GM18502 (cell line): ENCODE data around the gene FAM3A.
"Not testable (repeated sequence)": the region's sequence is repeated elsewhere in the genome, so short reads cannot be mapped to it uniquely, and the experiment has no call there.

ENCODE experiments used
- ATAC-seq: cut with Tn5 transposase; IDR thresholded peaks from one replicate; pipeline ENCODE4 v1.9.1; 2021; ENCODE audit warnings: mild to moderate bottlenecking; ENCODE audit not compliant: unreplicated experiment, poor library complexity

Gene FAM3A

DNA sequence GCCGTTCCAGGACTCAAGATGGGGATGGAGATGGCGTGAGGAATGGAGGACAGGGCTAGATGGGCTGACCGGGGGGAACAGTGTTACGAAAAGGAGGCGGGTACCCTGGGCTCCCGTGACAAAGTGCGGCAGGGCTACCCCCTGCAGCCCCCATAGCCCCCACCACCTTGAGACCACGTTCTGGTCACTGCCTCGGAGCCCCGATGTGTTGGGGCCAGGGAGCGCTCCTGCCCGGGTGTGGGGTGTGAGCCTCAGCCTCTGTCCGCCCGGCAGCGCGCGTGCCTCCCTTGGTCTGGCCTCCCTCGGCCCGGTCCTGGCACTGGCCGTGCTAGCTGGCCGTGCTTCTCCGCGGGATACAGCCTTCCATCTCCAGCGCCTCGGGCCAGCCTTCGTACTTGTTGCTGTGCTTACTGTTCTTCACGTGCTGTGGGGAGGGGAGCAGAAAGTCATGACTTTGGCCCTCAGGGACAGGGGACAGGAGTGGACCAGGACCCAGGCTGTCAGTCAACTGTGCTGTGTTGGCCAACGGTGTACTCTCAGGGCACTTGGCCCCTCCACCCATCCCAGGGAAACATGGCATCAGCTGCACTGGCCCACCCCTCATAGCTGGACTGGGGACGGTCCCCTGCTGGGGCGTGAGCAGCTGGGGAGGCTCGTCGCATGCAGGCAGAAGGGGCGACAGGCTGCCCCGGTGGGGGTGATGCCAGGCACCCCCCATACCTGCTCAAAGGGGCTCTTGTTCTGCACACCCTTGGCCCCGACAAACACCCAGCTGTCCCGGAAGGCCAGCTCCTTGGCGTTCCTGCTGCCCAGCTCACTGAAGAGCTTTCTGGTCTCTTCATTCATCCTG, 9.3 kb downstream of the FAM3A start:
- ATAC-seq: no peak

DNA sequence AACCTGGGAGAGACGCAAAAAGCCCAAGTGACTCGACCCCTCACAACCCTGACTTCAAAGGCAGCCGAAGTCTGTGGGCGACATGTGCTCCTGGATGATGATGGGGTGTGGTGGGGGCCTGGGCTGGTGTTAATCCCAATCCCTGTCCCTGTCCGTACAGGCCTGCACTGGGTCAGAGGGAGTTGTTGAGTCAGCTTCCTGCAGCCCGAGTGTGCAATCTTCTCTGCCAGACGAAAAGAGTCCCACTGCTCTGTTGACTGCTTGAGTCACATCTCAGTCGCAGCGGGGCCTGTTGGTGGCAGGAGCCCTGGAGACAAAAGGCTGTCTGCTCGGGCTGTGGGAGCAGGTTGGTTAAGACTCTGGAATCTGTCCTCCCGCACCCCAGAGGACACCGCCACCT, 10.3 kb downstream of the FAM3A start:
- ATAC-seq: no peak

DNA sequence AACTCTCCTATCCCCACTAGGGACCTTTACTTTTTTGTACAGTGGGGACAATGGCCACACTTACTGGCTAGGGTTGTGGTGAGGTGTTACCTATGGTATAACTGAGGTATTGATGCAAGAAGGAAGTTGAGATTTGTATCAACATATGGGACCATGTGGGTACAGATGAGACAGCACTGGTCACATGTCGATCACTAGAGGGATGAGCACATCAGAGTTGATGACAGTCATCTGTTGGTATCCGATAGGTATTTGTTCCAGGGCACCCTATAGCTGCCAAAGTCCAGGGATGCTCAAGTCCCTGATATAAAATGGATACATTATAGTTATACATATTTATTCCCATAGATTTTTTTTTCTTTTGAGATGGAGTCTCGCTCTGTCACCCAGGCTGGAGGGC, 13.0 kb downstream of the FAM3A start:
- no peak for ATAC-seq

DNA sequence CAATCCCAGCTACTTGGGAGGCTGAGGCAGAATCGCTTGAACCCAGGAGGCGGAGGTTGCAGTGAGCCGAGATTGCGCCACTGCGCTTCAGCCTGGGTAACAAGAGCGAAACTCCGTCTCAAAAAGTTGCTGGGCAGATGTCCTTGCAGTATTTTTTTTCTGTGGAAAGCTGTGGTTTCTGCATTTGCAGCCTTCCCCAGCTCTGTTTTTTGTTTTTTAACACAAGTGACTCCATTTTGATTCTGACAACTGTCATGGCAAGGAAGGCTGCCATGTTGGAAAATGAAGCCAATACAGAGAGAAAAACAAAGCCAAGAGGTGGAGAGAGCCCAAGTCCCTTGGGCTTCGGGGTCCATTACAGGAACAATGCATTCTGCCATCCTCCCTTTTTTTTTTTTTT, 13.9 kb downstream of the FAM3A start:
- no peak for ATAC-seq

DNA sequence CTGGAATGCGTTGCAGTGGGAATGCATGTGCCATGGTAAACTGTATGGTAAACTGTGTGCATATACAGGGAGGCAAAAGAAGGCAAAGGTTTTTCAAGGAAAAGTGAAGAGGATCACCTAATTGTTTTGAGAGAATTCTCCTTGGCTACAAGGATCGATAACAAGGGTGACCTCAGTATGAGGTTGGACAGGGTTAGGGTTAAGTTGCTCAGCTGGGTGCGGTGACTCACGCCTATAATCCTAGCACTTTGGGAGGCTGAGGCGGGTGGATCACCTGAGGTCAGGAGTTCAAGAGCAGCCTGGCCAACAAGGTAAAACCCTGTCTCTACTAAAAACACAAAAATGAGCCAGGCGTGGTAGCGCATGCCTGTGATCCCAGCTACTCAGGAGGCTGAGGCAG, 14.6 kb downstream of the FAM3A start:
- ATAC-seq: not testable (repeated sequence)

DNA sequence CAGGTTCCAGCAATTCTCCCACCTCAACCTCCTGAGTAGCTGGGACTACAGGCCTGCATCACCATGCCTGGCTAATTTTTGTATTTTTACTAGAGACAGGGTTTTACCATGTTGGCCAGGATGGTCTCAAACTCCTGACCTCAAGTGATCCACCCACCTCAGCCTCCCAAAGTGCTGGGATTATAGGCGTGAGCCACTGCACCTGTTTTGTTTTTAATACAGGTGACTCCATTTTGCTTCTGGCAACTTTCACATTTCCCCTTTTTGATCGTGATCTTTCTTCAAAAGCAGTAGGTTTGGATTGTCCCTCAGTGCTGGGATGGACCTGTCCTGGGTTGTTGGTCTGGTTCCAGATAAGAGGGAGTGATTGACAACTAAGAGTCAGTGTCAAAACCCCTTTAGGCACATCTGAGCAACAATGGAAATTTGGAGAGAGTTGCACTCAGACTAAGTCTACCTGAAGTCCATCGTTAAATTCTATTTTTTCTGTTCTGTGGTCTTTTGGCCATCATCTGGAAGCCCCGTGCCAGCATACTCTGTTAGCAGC, 19.4 kb downstream of the FAM3A start:
- ATAC-seq: not testable (repeated sequence)

DNA sequence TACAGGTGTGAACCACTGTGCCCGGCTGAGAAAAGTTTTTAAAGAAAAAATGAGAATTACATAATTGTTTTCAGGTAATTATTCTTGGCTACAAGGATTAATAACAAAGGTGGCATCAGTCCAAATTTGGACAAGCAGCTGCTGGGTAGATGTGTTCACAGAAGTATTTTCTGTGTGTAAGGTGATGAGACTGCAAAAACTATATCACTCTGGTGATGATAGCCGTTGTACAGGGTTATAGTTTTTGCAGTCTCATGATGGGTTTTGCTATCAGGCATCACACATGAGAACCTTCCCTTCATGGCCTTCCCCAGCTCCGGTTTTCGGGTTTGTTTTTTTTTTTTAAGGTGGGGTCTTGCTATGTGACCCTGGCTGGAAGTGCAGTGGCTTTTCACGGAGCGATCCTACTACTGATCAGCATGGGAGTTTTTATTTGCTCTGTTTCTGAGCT, 20.5 kb downstream of the FAM3A start:
- ATAC-seq: no peak

DNA sequence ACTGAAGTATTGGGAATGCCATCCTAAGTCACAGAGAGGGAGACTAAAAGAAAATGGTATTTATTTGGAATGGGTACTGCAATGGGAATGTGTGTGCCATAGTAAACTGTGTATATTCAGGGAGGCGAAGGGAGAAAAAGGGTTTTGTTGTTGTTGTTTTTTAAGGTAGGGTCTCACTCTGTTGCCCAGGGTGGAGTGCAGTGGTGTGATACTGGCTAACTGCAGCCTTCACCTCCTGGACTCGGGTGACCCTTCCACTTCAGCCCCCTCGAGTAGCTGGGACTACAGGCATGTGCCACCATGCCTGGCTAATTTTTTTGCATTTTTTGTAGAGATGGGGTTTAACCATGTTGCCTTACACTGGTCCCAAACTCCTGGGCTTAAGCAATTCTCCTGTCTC, 21.3 kb downstream of the FAM3A start:
- ATAC-seq: no peak

DNA sequence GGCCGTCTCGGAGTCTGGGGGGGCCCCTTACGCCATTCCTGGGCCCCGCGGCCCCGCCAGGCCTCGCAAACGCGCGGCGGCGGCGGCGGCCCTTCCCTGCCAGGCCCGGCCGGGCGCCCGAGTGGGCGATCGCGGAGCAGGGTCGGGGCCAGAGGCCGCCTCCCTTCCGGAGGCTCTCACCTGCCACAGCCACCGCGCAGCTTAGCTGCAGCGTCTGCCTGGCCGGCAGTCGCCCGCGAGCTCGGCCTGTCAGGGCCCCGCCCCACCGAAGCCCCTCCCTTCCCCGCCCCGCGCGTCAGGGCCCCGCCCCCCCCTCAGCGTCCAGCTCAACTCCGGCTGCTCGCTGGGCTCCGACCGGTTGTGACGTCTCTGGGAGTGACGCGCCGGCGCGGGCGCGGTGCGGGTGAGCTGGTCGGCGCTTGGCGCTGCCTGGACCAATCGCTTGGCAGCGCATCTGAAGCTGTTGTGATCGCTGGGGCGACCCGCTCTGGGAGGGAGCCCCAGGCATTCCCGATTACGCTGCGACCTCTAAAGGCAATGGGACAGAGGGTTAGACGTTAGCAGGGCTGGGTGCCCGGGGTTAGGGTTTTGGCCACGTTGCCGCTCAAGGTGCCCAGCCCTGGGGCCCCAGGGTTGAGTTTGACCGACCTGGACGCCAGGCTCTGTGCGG, 25.5 kb downstream of the FAM3A start, which contains the start of gene SLC10A3:
Gene SLC10A3, minus strand, starts transcription at position 216 of the 670 bp plus-strand sequence. CDS start 1,689 bp downstream, outside the sequence.
- ATAC-seq: peak; percentile 81

DNA sequence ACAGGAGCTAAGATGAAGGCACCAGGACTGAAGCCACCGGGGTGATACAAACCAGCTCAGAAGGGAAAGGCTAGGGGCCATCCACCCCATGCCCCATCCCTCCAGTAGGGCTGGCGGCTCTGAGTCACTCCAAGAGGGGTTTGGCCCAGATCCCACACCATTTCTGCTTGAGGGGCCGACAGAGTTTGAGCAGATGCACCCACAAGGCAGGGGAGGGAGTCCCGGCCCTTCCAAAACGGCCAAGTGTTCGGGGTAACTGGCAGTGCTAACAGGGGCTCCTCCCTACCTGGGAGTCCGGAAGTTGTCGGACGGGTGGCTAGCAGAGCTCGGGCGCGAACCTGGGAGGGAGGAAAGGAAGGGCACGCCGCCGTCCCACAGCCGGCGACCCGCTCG, 26.0 kb downstream of the FAM3A start:
- peak; percentile 16 for ATAC-seq

DNA sequence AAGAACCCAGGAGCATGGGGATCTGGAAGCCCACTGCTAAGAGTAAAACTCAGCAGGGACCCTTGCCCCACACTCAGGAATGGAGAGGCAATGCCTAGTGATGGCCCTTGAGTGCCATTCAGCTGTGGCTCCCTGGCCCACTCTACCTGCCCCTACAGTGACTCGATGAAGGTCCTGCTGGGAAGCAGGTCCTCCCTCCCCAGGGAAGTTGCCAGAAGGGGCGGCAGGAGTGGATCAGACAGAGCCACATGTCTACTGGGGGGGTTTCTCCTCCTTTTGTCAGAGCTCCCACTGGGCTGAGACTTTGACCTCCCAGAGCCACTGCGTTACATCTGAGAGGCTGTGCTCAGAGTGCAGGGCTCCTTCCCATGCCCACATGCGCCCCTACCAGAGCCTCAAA, 26.9 kb downstream of the FAM3A start:
- no peak for ATAC-seq

DNA sequence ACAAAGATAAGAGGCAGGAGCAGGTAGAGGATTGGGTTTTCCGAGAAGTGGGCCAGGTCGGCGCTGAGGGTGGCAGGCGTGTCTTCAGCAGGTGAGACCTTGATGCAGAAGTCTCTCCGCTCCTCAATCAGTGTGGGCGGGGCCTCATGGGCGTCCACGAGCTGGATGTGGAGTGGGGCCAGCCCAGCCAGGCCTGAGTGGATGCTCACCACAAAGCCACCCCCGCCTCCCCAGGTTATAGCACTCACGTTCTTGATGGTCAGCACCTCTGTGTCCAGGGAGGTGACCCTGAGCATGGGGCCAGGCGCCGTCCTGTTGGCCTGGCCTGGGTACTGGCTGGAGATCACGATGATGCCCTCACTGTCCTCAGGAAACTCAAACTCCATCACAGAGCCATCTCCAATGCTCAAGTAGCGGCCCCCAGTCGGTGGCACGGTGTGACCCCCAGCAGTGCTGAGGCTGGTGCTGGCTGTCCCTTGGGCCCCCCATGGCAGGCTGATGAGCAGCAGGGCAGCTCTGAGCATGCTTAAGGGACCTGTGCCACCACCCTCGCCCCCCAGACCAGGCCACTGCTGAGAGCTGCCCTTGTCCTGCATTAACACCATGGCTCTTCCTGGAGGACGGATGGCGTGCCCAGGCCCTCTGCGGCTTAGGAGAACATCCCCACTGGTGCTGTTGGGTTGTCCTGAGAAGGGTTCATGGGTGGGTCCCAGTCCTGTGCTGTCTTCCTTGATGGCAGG, 27.5 kb downstream of the FAM3A start:
- no peak for ATAC-seq

DNA sequence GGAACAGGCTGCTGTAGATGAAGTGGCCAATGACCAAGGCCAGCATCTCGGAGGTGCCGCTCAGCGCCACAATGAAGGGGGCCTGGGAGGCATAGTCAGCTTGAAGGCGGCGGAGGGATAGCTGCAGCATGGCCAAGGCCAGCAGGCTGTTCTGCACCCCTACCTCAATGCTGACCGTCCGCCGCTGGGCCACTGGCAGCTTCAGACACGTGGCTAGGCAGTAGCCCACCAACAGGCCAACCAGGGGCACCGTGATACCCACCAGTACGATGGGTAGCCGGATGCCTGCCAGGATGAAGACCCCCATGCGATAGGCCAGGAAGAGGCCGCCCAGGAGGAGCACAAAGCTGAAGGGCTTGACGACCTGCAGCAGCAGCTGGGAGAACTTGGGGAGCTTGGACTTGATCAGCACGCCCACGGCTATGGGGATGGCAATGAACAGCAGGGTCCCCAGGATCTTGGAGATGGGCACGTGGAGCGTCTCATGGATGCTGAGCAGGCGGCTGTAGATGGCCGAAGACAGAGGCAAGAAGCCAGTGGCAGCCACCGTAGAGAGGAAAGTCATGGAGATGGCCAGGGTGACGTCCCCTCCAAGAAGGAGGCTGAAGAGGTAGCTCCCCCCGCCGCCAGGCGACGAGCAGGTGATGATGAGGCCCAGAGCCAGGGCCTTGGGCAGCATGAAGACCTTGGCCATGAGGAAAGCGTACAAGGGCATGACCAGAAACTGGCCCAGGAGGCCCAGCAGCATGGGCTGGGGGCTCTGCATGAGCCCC, 28.3 kb downstream of the FAM3A start:
- ATAC-seq: no peak

DNA sequence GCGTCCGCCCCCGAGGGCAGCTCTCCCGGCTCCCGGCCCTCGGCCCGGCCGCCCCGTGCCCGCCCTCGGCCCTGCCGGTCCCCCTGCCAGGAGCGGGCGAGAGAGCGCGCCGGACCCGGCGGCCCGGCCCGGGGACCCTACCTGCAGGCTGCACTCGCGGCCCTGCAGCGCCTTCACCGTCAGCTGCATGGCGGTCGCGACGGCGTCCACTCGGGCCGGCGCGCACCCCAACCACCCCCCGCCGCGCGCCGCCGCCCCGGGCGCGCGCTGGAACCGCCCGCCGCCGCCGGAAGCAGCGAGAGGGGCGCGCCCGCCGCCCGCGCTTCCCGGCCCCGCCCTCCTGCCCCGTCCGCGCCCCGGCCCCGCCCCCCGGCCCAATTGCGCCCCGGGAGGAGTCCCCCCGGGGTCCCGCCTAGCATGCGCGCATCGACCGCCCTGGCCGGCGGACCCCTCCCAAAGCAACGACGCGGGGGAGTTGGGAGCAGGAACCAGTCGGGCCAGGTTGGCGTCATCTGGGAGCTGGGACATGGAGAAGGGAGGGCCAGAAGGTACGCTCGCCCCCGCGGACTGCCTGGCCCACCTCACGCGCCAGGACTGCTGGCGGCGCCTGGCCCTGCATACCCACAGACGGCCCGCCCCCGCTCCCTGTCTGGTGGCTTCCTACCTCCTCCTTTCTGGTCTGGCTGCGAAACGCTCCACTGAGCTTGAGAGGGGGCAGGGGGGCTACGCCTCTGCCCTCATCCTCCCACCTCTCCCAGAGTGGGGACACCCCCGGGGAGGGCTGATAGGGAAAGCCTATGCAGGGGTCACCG, 29.4 kb downstream of the FAM3A start, which contains the start of gene UBL4A:
Gene UBL4A, minus strand, starts transcription at position 220 of the 812 bp plus-strand sequence. Its CDS starts 31 bp downstream, at position 189.
- peak; percentile 31 for ATAC-seq

DNA sequence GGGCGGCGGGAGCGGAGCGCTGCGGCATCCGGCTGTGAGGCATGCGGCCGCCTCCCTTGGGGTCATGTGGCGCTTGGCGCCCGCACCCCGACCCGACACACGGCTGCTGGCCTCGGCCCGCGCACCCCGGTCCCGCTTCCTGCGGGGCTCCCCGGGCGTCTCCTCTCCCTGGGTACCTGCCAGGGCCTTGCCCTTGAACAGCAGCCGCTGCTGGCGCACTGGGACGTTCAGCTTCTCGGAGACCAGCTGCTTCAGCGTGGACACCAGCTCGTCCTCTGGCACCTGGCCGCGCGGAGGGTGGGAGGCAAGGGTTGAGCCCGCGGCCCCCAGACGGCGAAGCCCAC, 30.0 kb downstream of the FAM3A start:
- no peak for ATAC-seq

DNA sequence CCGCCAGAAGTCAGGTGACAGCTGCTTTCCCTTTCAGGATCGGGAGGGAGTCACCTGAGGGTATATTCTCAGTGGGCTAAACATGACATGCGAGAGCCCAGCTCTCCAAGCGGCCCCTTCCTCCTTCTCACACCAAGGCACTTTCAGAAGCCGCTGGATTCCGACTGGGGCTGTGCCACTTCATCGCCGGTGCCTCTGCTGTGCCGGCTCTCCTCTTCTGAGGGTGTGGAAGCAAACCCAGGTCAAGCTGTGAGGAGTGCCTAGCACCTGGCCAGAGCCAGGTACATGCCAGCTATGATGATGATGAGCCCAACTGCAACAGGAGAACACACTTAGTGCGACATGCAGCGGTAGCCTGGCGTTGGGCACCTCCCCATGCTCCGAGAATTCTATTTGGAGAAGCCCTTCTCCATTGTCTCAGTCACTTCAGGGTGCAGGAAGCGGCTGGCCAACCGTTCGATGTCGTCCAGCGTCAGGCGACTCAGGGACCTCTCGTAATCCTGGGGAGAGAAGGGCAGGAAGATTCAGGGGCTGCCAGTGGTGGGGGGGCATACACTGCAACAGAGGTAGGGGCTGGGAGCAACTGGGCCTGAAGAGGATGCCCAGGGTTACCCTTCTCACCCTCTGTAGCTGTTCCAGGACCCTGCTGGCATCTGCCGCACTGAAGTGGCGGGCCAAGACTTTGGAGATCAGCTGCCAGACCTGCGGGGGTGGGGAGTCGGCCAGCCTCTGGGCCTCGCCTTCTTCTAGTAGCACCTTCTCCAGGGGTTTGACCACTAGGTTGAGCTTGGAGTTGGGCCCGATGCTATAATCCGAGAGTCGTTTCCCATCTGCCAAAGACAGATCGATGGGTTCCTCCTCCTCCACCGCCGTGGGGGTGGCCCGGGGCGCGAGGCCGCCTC, 30.6 kb downstream of the FAM3A start:
- ATAC-seq: no peak

DNA sequence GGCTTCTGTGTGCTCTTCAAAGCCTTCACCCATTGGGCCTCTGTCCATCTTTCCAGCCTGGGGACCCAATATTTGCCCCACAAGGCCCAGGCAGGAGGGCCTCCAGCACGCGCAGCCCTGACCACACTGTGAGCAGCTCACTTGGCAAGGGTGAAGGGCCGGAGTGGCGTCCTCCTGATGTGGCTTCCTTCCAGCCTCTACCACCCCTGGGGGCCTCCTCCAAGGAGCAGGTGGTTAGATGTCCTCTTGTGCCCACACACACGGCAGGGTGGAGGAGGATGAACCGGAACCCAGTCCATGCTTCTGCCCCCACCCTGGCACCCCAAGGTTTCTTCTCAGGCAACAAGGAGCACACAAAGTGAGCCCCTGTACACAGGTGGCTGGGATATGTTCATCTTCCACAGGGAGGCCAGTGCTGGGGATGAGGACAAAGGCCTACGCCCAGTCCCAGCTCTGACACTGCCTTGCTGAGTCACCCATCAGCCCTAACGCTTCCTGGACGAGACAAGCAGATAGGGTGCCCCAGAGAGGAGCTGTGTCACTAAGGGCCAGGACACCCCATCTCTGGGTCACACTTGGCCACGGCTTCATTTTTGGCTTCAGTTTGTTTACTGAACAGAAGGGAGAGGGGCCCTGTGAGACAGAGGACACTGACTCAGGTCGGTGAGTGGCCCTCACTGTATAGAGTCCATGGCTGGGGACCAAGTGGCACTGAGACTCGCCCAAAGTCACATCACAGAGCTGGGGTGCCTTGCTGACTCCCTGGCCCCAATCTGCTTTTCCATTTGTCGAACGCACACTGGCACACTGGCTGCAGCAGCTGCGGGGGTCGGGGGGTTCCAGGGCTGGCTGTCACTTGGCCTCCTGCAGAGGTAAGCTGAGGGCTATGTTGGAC, 31.5 kb downstream of the FAM3A start:
- ATAC-seq: no peak
